Suprapubic skin (tissue), 4 donors: ENCODE measurements around the gene DDX23. TPM values are rescaled to one million over a fixed set of nuclear protein-coding genes. Genes with fewer than 3 reads are reported as not detected.
"Not testable (repeated sequence)": the region's sequence is repeated elsewhere in the genome, so short reads cannot be mapped to it uniquely, and the experiment has no call there.

ENCODE experiments used
- DNase-seq, 2 donors: peaks; one replicate each; pipeline ENCODE4 v3.0.0-alpha.2; 2019; ENCODE audit warnings: low spot score in 2 of 2
- H3K27ac ChIP-seq: fragments of 200-600 bp; sonication (generic); one replicate; pipeline ENCODE4 v1.5.1; 2019
- H3K27me3 ChIP-seq: fragments of 200-600 bp; sonication (generic); one replicate; pipeline ENCODE4 v1.5.1; 2019
- H3K36me3 ChIP-seq: fragments of 200-600 bp; sonication (generic); one replicate; pipeline ENCODE4 v1.5.1; 2019
- H3K4me1 ChIP-seq: fragments of 200-600 bp; sonication (generic); one replicate; pipeline ENCODE4 v1.5.1; 2019
- H3K4me3 ChIP-seq: fragments of 200-600 bp; sonication (generic); one replicate; pipeline ENCODE4 v1.5.1; 2019; ENCODE audit warnings: mild to moderate bottlenecking
- H3K9me3 ChIP-seq: fragments of 200-600 bp; sonication (generic); one replicate; pipeline ENCODE4 v1.5.1; 2019
- CTCF ChIP-seq, 2 donors: fragments of 200-600 bp in 1 of 2; fragments of 450-650 bp in 1 of 2; sonication (generic) in 1 of 2; IDR thresholded peaks; one replicate each; pipeline ENCODE4 v1.5.1; 2016 to 2019; ENCODE audit warnings: antibody characterized with exemption in 2 of 2, mild to moderate bottlenecking in 1 of 2, moderate library complexity in 1 of 2
- EP300 ChIP-seq: sonication (generic); formaldehyde crosslinking; IDR thresholded peaks from one replicate; pipeline ENCODE4 v1.6.1; 2017; ENCODE audit warnings: antibody characterized with exemption
- POLR2A ChIP-seq, 2 donors: fragments of 450-650 bp; IDR thresholded peaks; one replicate each; pipeline ENCODE4 v1.6.1; 2017; ENCODE audit warnings: antibody characterized with exemption in 2 of 2, mild to moderate bottlenecking in 2 of 2, moderate library complexity in 2 of 2
- POLR2AphosphoS5 ChIP-seq, 3 donors: sonication (generic); formaldehyde crosslinking; IDR thresholded peaks; one replicate each; pipeline ENCODE4 v1.6.1; 2017; ENCODE audit warnings: antibody characterized with exemption in 3 of 3
- WGBS: methylation state at CpG from one replicate; pipeline ENCODE4 v1.1.5; 2018; 5-methylcytosine and 5-hydroxymethylcytosine counted together
- total RNA-seq, 4 donors: library from RNA; depleted of rRNA; stranded (reverse); fragments of >200 nt; gene quantifications; one replicate each; pipeline ENCODE4 v1.1.0, GENCODE V29; 2016

DDX23 gene
- total RNA-seq, 4 donors from 2014 or later: 55.0 to 125 (median 62.2) TPM

GRCh38 chr12:48880647-48881046 lies 28.7 kb upstream of the DDX23 start:
- H3K27ac ChIP-seq: no peak overlapping the region
- peaks cover 8% of the 10 kb centered on the region for H3K4me1 ChIP-seq
- TF ChIP-seq CTCF (IDR thresholded peaks at IDR 0.05) (no peak), POLR2AphosphoS5 (IDR thresholded peaks at IDR 0.05) (no peak), EP300 (no peak), POLR2A (IDR thresholded peaks at IDR 0.05) (no peak)
- no peaks in the 10 kb centered on the region for H3K36me3 ChIP-seq
- no peak overlapping the region for H3K4me3 ChIP-seq
- no peaks in the 10 kb centered on the region for H3K9me3 ChIP-seq
- 86% methylated on average over 9 of the region's 9 CpGs for WGBS
- DNase-seq: no peak
- H3K27me3 ChIP-seq: peaks cover 20% of the 10 kb centered on the region

GRCh38 chr12:48878548-48878947 lies 26.6 kb upstream of the DDX23 start:
- 84% methylated on average over 2 of the region's 2 CpGs for WGBS
- peaks cover 8% of the 10 kb centered on the region for H3K4me1 ChIP-seq
- TF ChIP-seq POLR2AphosphoS5 (IDR thresholded peaks at IDR 0.05): no peak
- TF ChIP-seq CTCF (IDR thresholded peaks at IDR 0.05): no peak
- no peak for TF ChIP-seq EP300
- no peak for TF ChIP-seq POLR2A (IDR thresholded peaks at IDR 0.05)
- no peak overlapping the region for H3K4me3 ChIP-seq
- no peaks in the 10 kb centered on the region for H3K9me3 ChIP-seq
- H3K27ac ChIP-seq: no peak overlapping the region
- DNase-seq: no peak
- peaks cover 20% of the 10 kb centered on the region for H3K27me3 ChIP-seq
- H3K36me3 ChIP-seq: no peaks in the 10 kb centered on the region

GRCh38 chr12:48875944-48876515 lies 24.1 kb upstream of the DDX23 start:
- TF ChIP-seq POLR2AphosphoS5 (IDR thresholded peaks at IDR 0.05) (no peak), CTCF (IDR thresholded peaks at IDR 0.05) (no peak), POLR2A (IDR thresholded peaks at IDR 0.05) (no peak), EP300 (no peak)
- H3K36me3 ChIP-seq: no peaks in the 10 kb centered on the region
- DNase-seq: no peak
- H3K9me3 ChIP-seq: no peaks in the 10 kb centered on the region
- peaks cover 19% of the 10 kb centered on the region for H3K27me3 ChIP-seq
- no peak overlapping the region for H3K27ac ChIP-seq
- H3K4me3 ChIP-seq: no peak overlapping the region
- H3K4me1 ChIP-seq: no peaks in the 10 kb centered on the region
- 73% methylated on average over 4 of the region's 4 CpGs for WGBS

GRCh38 chr12:48873534-48873933 lies 21.6 kb upstream of the DDX23 start:
- H3K9me3 ChIP-seq, H3K36me3 ChIP-seq, H3K27me3 ChIP-seq, H3K4me1 ChIP-seq, DNase-seq, H3K4me3 ChIP-seq, H3K27ac ChIP-seq: not testable (repeated sequence)
- 86% methylated on average over 8 of the region's 8 CpGs for WGBS

GRCh38 chr12:48873096-48873495 lies 21.1 kb upstream of the DDX23 start:
- H3K9me3 ChIP-seq: no peaks in the 10 kb centered on the region
- WGBS: 71% methylated on average over 4 of the region's 4 CpGs
- TF ChIP-seq POLR2A (IDR thresholded peaks at IDR 0.05) (no peak), EP300 (no peak), CTCF (IDR thresholded peaks at IDR 0.05) (no peak), POLR2AphosphoS5 (IDR thresholded peaks at IDR 0.05) (no peak)
- no peak overlapping the region for H3K27ac ChIP-seq
- no peaks in the 10 kb centered on the region for H3K4me1 ChIP-seq
- no peak overlapping the region for H3K4me3 ChIP-seq
- H3K36me3 ChIP-seq: no peaks in the 10 kb centered on the region
- H3K27me3 ChIP-seq: no peaks in the 10 kb centered on the region
- no peak for DNase-seq

GRCh38 chr12:48869191-48869590 lies 17.2 kb upstream of the DDX23 start:
- TF ChIP-seq CTCF (IDR thresholded peaks at IDR 0.05) (no peak), POLR2A (IDR thresholded peaks at IDR 0.05) (no peak), POLR2AphosphoS5 (IDR thresholded peaks at IDR 0.05) (no peak), EP300 (no peak)
- WGBS: 92% methylated on average over 2 of the region's 2 CpGs
- Histone ChIP-seq H3K27me3 (peaks cover 4% of the 10 kb centered on the region), H3K4me3 (no peak overlapping the region), H3K27ac (no peak overlapping the region), H3K4me1 (peaks cover 18% of the 10 kb centered on the region), H3K36me3 (no peaks in the 10 kb centered on the region), H3K9me3 (no peaks in the 10 kb centered on the region)
- DNase-seq: no peak
